Stomach (tissue), 4 donors: ENCODE measurements around the gene ADM2.

Experiments
- CTCF ChIP-seq, 7 experiments: fragments of 450-650 bp in 4 of 7; fragments of 200-600 bp in 3 of 7; sonication (generic) in 3 of 7; IDR thresholded peaks; one replicate each; pipeline ENCODE4 v1.5.1; 2016 to 2019; ENCODE audit warnings: antibody characterized with exemption in 7 of 7, control low read depth in 2 of 7, mild to moderate bottlenecking in 1 of 7
- EP300 ChIP-seq: sonication (generic); formaldehyde crosslinking; IDR thresholded peaks from one replicate; pipeline ENCODE4 v1.6.1; 2017; ENCODE audit warnings: antibody characterized with exemption
- POLR2A ChIP-seq, 4 donors: fragments of 450-650 bp; IDR thresholded peaks; one replicate each; pipeline ENCODE4 v1.6.1; 2016; ENCODE audit warnings: antibody characterized with exemption in 4 of 4, control low read depth in 2 of 4, mild to moderate bottlenecking in 1 of 4, moderate library complexity in 1 of 4
- POLR2AphosphoS5 ChIP-seq, 3 donors: sonication (generic); formaldehyde crosslinking; IDR thresholded peaks; one replicate each; pipeline ENCODE4 v1.6.1; 2016; ENCODE audit warnings: antibody characterized with exemption in 3 of 3

GRCh38 chr22:50487290-50488005 is 6.1 kb downstream of the ADM2 start:
- TF ChIP-seq CTCF (IDR thresholded peaks at IDR 0.05) (no peak), POLR2A (IDR thresholded peaks at IDR 0.05) (no peak), POLR2AphosphoS5 (IDR thresholded peaks at IDR 0.05) (no peak), EP300 (no peak)
